ENCODE measurements around the gene CDC45.

Gene CDC45

GRCh38 chr22:19565382-19566278 is 85.9 kb downstream of the CDC45 start:
- DNase-seq (ENCODE audit: low read depth in 2 of 2), result no peak

DNA sequence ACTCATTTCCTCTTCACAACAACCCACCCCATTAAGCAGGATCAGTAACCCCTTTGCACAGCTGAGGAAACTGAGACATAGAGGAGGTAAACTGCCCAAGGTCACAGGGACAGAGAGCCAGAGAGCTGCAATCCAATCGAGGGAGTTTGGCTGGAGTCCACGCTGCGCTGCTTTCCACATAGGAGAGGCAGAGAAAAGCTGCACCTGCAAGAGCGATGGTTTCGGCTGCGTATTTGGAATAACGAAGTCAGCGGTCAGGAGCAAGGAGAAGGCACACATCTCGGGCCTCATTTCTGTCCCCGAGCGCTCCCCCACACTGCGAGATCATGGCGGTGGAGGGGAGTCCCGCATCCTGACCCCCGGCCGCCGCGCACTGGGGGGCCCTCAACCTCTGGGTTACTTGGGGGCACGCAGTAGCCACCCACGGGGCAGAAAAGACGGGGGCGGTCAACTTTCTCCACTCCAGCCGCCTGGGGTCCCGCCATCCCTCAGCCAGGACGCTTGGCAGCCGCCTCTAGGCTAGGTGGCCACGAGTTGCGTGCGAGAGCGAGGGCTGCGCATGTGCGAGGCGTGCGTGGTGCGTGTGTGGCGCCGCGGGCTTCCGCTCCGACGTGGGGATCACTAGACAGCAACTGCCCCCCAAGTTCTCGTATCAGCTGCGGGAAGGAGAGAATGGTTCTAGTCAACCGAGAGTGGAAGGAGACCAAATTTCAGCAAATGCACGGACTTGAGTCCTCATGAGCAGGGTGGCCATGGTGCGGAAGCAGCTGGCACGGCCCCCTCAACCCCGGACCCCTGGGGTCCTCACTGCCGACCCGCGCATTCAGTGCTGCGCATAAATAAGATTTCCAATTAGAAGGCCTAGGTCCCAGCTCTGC is 86.8 kb downstream of the CDC45 start:
- DNase-seq (ENCODE audit: low read depth in 2 of 2), result no peak

- DNase-seq (ENCODE audit: low read depth in 2 of 2), result no peak
These were observed 87.7 kb downstream of the CDC45 start for GRCh38 chr22:19567157-19568009.

DNA sequence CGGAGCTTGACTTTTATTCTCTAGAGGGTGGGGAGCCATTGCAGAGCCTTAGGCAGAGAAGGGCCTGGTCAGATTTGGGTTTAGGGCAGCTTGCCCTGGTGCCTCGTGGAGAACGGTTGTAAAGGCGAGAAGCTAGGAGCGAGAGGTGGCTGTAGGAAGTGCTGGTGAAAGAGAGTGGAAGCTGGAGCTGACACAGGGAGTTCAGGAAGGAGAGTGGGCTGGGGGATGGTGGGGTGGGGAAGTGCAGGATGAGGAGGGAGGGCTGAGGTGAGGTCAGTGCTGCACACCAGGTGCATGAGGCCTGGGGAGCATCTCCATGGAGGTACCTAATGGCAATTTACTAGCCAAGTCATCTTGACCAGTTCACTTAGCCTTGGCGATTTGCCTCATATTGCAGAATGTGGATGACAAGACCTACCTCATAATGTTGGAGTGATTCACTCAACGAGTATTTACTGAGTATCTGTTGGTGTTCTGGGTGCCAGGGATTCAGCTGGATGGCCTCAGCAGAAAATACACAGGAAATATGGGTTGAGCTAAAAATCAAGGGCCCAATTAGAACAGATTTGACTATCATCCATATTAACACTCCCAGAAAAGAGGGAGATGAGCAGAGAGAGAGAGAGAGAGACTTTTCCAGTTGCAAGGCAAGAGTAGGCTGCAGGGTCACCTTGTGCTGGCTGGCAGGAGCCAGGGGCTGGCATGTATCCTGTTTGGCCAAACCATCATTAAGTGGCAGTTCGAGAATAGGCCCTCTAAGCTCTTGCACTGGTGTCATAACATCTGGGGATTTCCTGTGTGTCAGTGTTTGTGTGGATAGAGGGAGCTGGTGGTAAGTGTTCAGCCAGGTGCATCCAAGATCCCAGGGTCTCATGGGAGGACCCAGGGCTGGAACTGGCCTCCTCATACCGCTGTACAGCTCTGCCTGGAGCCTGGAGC is 88.9 kb downstream of the CDC45 start:
- no peak for DNase-seq (ENCODE audit: low read depth in 2 of 2)

GRCh38 chr22:19569276-19569640 is 89.5 kb downstream of the CDC45 start:
- no peak for DNase-seq (ENCODE audit: low read depth in 2 of 2)

DNA sequence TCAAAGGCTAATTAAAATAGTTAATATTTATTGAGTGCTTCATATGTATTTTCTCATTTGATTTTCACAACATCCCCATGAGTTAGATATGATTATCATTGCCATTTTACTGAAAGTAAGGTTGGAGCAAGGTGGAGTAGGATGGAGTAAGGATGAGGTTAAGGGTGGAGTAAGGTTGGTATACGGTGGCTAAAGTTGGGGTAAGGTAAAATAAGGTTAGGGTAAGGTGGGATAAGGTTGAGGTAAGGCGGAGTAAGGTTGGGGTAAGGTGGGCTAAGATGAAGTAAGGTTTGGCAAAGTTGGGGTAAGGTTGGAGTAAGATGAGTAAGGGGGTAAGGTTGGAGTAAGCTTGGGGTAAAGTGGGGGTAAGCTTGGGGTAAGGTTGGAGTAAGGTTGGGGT is 90.3 kb downstream of the CDC45 start:
- DNase-seq (ENCODE audit: low read depth in 2 of 2), result no peak
